Thoracic aorta (tissue), 2 donors: Measurements from ENCODE around the gene OR1I1. TPM values are rescaled to one million over a fixed set of nuclear protein-coding genes. Genes with fewer than 3 reads are reported as not detected.

Experiments
- ATAC-seq: fragments of 150-250 bp; one replicate; pipeline ENCODE4 v1.8.0; 2017; ENCODE audit warnings: low read depth; ENCODE audit not compliant: insufficient number of reproducible peaks, low FRiP score
- DNase-seq: peaks from one replicate; pipeline ENCODE4 v3.0.0-alpha.2; 2020; ENCODE audit warnings: low spot score
- H3K27ac ChIP-seq, 2 donors: fragments of 200-600 bp; sonication (generic); 1 replicate in 1 of 2; 2 replicates in 1 of 2; pipeline ENCODE4 v1.5.1; 2016; ENCODE audit warnings: mild to moderate bottlenecking in 2 of 2, moderate library complexity in 2 of 2
- H3K27me3 ChIP-seq: fragments of 200-600 bp; sonication (generic); replicated peaks from 2 replicates; pipeline ENCODE4 v1.6.0; 2016; ENCODE audit warnings: mild to moderate bottlenecking; ENCODE audit not compliant: insufficient read depth
- H3K36me3 ChIP-seq: fragments of 200-600 bp; sonication (generic); one replicate; pipeline ENCODE4 v1.5.1; 2016
- H3K4me1 ChIP-seq, 2 donors: fragments of 200-600 bp; sonication (generic); 1 replicate in 1 of 2; 2 replicates in 1 of 2; pipeline versions ENCODE4 v1.5.1 to v1.6.0; 2016; ENCODE audit warnings: low read depth in 2 of 2, mild to moderate bottlenecking in 1 of 2; ENCODE audit not compliant: control insufficient read depth in 1 of 2
- H3K4me3 ChIP-seq: fragments of 200-600 bp; sonication (generic); 2 replicates; pipeline ENCODE4 v1.5.1; 2016; ENCODE audit warnings: mild to moderate bottlenecking
- H3K9me3 ChIP-seq: fragments of 200-600 bp; sonication (generic); 2 replicates; pipeline ENCODE4 v1.5.1; 2016
- CTCF ChIP-seq: fragments of 200-600 bp; sonication (generic); IDR thresholded peaks from one replicate; pipeline ENCODE4 v1.5.1; 2019; ENCODE audit warnings: antibody characterized with exemption
- total RNA-seq, 2 donors: library from RNA; depleted of rRNA; stranded (reverse); fragments of >200 nt; gene quantifications; one replicate each; pipeline versions ENCODE4 v1.1.0 to v1.2.3, GENCODE V29; 2016

Gene OR1I1
- total RNA-seq, 2 donors from 2014 or later = not detected

DNA sequence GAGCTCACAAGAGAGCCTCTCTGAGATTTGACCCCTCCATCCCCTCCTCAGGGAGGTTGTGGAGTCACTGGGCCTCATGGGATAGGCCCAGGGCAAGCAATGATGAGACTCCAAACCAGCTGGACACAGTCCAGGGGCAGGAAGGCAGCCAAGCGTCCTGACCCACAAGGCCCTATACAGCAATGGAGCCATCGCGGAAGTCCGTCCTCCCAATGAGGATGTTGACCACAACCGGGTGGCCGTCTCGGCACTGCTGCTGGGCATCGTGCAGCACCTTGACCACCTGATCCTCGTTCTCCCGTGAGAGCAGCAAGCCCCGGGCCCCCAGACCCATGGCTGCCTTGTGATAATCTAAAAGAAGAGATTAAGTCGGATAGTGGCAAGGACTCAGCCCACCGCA lies 33.1 kb downstream of the OR1I1 start:
- Histone ChIP-seq H3K36me3 (peaks cover 75% of the 10 kb centered on the region), H3K4me1 (peaks cover 0 to 19% of the 10 kb centered on the region in 2 donors), H3K27me3 (no peaks in the 10 kb centered on the region), H3K4me3 (no peak overlapping the region), H3K9me3 (no peaks in the 10 kb centered on the region), H3K27ac (peak overlapping the region; percentile 45 to 63)
- DNase-seq (no peak), ATAC-seq (no peak)
- no peak for TF ChIP-seq CTCF

DNA sequence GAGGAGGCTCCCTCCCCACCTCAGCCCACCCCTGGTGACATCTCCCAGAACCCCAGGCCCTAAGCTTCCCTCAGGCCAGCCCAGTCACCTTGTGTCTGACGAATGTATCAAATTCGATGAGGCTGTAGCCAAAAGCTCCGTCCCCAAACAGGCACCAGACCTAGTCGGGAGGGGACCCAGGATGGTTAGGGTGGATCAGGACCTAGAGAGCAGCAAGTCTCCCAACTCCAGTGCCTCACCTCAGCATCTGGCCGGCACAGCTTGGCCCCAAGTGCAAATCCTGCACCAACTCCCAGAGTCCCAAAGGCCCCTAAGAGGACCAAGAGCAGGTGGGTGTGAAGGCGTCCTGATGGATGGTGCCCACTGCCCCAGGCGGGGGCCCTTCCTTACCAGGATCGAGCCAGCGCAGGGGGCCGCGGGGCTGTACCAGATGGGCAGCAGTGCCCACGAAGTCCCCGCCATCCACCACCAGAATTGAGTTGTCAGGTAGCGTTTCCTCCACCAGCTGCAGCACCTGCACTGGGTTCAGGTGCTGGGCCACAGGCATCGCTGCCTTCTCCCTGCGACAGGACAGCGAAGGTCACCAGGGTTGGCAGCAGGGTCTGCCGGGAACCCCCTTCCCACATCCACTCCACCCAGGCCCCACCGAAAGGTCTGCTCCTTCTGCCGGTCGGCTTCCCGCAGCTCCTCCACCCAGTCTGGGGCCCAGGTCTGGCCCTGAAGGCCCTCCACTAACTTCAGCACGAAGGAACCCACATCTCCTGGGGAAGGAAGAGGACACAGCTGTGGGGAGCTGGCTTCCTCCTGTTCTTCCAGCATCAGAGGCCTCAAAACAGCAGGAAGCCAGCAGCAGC lies 34.0 kb downstream of the OR1I1 start:
- ATAC-seq (no peak), DNase-seq (no peak)
- Histone ChIP-seq H3K4me3 (no peak overlapping the region), H3K4me1 (peaks cover 0 to 19% of the 10 kb centered on the region in 2 donors), H3K27me3 (no peaks in the 10 kb centered on the region), H3K36me3 (peaks cover 75% of the 10 kb centered on the region), H3K27ac (peak overlapping the region; percentile 45 to 63), H3K9me3 (no peaks in the 10 kb centered on the region)
- no peak for TF ChIP-seq CTCF

- Histone ChIP-seq H3K36me3 (peaks cover 74% of the 10 kb centered on the region), H3K27ac (no peak overlapping the region), H3K27me3 (no peaks in the 10 kb centered on the region), H3K9me3 (no peaks in the 10 kb centered on the region), H3K4me3 (no peak overlapping the region), H3K4me1 (peaks cover 0 to 19% of the 10 kb centered on the region in 2 donors)
- TF ChIP-seq CTCF = no peak
- DNase-seq (no peak), ATAC-seq (no peak)
These were observed 34.8 kb downstream of the OR1I1 start for GRCh38 chr19:15116856-15117255.

DNA sequence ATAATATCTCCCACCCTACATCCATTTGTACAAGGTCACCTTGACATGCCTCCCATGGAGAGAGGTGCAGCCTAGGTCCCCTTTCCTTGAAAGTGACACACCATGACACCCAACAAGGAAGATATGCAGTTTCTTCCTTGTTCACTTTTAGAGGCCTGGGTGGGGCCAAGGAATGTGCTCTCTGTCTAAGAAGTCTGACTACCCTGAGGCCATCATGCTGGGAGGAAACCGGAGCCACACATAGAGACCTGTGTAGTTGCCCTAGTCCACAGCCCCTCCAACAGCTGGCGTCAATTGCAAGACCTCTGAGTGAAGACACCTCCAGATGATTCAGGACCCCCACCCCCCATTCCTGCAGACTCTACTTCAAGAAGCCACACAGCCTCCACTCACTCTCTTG lies 36.2 kb downstream of the OR1I1 start:
- Histone ChIP-seq H3K9me3 (no peaks in the 10 kb centered on the region), H3K27me3 (no peaks in the 10 kb centered on the region), H3K4me1 (peaks cover 0 to 20% of the 10 kb centered on the region in 2 donors), H3K27ac (no peak overlapping the region), H3K4me3 (no peak overlapping the region), H3K36me3 (peaks cover 70% of the 10 kb centered on the region)
- DNase-seq = no peak
- no peak for ATAC-seq
- TF ChIP-seq CTCF = no peak

GRCh38 chr19:15118789-15119494 lies 36.9 kb downstream of the OR1I1 start:
- Histone ChIP-seq H3K4me3 (no peak overlapping the region), H3K4me1 (peaks cover 0 to 24% of the 10 kb centered on the region in 2 donors), H3K27ac (no peak overlapping the region), H3K9me3 (no peaks in the 10 kb centered on the region), H3K27me3 (no peaks in the 10 kb centered on the region), H3K36me3 (peaks cover 63% of the 10 kb centered on the region)
- no peak for ATAC-seq
- no peak for TF ChIP-seq CTCF
- no peak for DNase-seq
